ENCODE results near the gene FARP2. TPM values are rescaled to one million over a fixed set of nuclear protein-coding genes. Genes with fewer than 3 reads are reported as not detected.

The FARP2 gene
- total and polyA plus RNA-seq, 10 of the 15 experiments (the other 5 are each of a cell fraction or from before 2014, with no cell fraction given): 5.5 to 67.5 (median 36.8) TPM

DNA sequence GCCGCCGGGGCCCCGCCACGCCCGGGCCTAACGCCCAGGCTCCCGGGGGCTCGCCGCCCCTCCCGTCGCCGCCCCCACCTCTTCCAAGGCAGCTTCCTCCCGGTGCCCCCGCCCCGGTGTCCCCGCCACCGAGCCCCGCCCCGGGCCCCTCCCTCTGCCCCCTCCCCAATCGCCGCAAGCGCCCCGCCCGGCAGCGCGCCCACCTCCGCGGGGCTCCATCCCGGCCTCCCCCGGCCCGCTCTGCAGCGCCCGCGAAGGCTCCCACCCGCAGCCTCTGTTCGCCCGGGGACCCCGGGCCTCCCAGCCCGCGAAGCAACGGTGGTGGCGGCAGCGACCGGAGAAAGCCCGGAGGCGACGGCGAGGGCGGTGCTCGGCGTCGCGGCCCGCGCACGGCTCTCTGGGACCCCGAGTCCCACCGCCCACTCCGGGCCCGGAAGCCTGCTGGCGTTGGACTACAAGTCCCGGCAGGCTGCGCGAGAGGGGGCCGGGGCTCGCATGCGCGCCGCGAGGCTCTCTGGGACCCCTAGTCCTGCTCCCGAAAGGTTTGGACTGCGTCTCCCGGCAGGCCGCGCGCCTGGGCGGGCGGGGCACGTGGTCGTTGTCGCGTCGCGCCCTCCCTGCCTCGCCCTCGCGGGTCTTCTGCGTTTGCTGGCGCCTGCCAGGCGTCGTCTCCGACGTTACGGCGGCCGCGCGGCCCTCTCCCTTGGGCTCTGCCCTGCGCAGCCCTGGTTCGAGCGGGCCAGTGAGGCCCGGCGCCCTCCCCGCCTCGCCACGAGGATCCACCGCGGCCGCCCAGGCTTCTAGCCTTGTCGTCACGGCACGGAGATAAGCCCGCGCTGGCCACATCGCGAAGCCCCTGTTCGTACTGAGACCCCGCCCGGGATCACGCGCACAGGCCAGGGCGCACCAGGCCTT, 152.4 kb downstream of the FARP2 start, which contains the start of gene STK25 (continued):
- TF ChIP-seq, protein P1, sequence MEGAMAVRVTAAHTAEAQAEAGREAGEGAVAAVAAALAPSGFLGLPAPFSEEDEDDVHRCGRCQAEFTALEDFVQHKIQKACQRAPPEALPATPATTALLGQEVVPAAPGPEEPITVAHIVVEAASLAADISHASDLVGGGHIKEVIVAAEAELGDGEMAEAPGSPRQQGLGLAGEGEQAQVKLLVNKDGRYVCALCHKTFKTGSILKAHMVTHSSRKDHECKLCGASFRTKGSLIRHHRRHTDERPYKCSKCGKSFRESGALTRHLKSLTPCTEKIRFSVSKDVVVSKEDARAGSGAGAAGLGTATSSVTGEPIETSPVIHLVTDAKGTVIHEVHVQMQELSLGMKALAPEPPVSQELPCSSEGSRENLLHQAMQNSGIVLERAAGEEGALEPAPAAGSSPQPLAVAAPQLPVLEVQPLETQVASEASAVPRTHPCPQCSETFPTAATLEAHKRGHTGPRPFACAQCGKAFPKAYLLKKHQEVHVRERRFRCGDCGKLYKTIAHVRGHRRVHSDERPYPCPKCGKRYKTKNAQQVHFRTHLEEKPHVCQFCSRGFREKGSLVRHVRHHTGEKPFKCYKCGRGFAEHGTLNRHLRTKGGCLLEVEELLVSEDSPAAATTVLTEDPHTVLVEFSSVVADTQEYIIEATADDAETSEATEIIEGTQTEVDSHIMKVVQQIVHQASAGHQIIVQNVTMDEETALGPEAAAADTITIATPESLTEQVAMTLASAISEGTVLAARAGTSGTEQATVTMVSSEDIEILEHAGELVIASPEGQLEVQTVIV (IDR thresholded peaks at IDR 0.05; ENCODE audit: borderline replicate concordance, partially characterized antibody): no peak
- TF ChIP-seq, protein P2, sequence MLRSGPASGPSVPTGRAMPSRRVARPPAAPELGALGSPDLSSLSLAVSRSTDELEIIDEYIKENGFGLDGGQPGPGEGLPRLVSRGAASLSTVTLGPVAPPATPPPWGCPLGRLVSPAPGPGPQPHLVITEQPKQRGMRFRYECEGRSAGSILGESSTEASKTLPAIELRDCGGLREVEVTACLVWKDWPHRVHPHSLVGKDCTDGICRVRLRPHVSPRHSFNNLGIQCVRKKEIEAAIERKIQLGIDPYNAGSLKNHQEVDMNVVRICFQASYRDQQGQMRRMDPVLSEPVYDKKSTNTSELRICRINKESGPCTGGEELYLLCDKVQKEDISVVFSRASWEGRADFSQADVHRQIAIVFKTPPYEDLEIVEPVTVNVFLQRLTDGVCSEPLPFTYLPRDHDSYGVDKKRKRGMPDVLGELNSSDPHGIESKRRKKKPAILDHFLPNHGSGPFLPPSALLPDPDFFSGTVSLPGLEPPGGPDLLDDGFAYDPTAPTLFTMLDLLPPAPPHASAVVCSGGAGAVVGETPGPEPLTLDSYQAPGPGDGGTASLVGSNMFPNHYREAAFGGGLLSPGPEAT (IDR thresholded peaks at IDR 0.05; ENCODE audit: low read depth): no peak
- TF ChIP-seq SUPT20H (IDR thresholded peaks at IDR 0.05; ENCODE audit: borderline replicate concordance, control insufficient read depth, low read depth, low read length) (no peak), ZZZ3 (IDR thresholded peaks at IDR 0.05; ENCODE audit: control insufficient read depth, insufficient read length, low read depth) (no peak)

DNA sequence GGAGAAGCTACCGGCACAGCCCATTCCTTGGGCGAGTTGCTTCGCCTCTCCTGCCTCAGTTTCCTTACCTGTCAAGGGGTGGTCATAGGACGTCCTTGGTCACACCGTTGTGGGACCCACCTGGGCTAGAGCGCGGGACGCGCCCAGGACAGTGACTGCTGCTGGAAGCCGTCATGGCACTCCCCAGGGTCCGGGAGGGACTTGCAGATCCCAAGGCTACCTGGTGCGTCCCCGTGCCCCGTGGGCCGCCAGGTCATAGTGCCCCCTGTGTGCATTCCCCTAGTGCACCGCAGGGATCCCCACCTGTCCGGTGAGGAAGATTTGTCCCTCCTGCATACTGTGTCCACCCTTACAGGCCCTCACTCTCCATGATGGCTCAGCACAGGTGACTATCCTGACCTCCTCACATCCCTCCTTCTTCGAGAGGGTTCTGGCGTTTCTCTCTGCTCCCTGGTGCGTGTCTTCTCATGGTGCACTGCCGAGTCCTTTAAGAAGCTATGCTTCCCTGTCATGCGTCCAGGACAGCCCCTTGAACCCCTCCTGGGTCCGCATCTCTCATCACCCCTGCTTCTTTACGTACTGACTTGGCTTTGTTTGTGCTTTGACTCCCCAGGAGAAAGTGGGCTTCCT, 153.2 kb downstream of the FARP2 start:
- H3K4me3 ChIP-seq: peak overlapping the region; percentile 66; the same call in 1 of the 2 replicates
- intact Hi-C loops (cut with micrococcal nuclease; ENCODE audit: unreplicated experiment): loop anchor here (2.0 to 5.0 kb wide), 3 partner anchors 103 to 372 kb away; partner anchors contain the start of gene FARP2
- peak overlapping the region; percentile 87 for H2AFZ ChIP-seq (ENCODE audit: control insufficient read depth, low read depth, low read length)
- H3K27me3 ChIP-seq (replicated peaks in 1 of 2; ENCODE audit: control insufficient read depth in 2 of 2, insufficient read depth in 2 of 2, low read length in 1 of 2): no peaks in the 10 kb centered on the region
- 50% methylated on average over 21 of the region's 24 CpGs for WGBS (ENCODE audit: insufficient coverage, insufficient replicate concordance, low lambda C conversion rate, missing lambda C conversion rate)
- peaks cover 16% of the 10 kb centered on the region for H3K4me1 ChIP-seq (ENCODE audit: control insufficient read depth, insufficient read depth, low read length)
- BruUV-seq (replicated peaks): TSS peak; percentile 72
- ChIA-PET CTCF (no interaction called here), SMC1A (ENCODE audit: uncharacterized antibody, unreplicated experiment) (no interaction called here), RAD21 (ENCODE audit: unreplicated experiment) (no interaction called here), POLR2A (interaction anchor here (0.5 kb wide), 1 partner anchor 107 kb away, joined by 3 read pairs; no protein-coding TSS in a partner anchor)
- DNase-seq (ENCODE audit: low read depth, low spot score) (no peak), ATAC-seq (no peak), FAIRE-seq (no peak)
- H3K9me3 ChIP-seq (replicated peaks; ENCODE audit: control insufficient read depth, insufficient read depth, low read length): no peaks in the 10 kb centered on the region
- H3K27ac ChIP-seq (ENCODE audit: control insufficient read depth, insufficient read depth): peak overlapping the region; percentile 64
- no peaks in the 10 kb centered on the region; a peak in 1 of 4 replicates for H3K36me3 ChIP-seq (ENCODE audit: control insufficient read depth in 2 of 2, insufficient read depth in 2 of 2, low read length in 1 of 2)
- peaks cover 2% of the 10 kb centered on the region; the same call in 1 of the 2 replicates for H4K20me1 ChIP-seq (ENCODE audit: control insufficient read depth, insufficient read depth)
- in situ Hi-C loops (cut with MboI): no loop called here
- peaks cover 31% of the 10 kb centered on the region for H3K79me2 ChIP-seq (ENCODE audit: control insufficient read depth, insufficient read depth, low read length)
- H3K9ac ChIP-seq (ENCODE audit: control insufficient read depth, insufficient read depth, low read length): peak overlapping the region; percentile 36
- peak overlapping the region; percentile 70 for H3K4me2 ChIP-seq (ENCODE audit: control insufficient read depth, insufficient read depth)
- no peak for TF ChIP-seq PAX8 (IDR thresholded peaks at IDR 0.05)
- TF ChIP-seq ZNF217 (IDR thresholded peaks at IDR 0.05): no peak
- TF ChIP-seq WRNIP1 (IDR thresholded peaks at IDR 0.05; ENCODE audit: borderline replicate concordance, low read depth, low read length): no peak
- TF ChIP-seq, protein P1 (IDR thresholded peaks at IDR 0.05; ENCODE audit: borderline replicate concordance, partially characterized antibody): no peak
- no peak for TF ChIP-seq SRF (IDR thresholded peaks at IDR 0.05; ENCODE audit: low read depth in 2 of 2, low read length in 2 of 2)
- no peak for TF ChIP-seq SIX5 (IDR thresholded peaks at IDR 0.05; ENCODE audit: low read depth, low read length, severe bottlenecking)
- no peak for TF ChIP-seq BMI1 (IDR thresholded peaks at IDR 0.05; ENCODE audit: borderline replicate concordance)

All from GM12878 (cell line).